PFSK-1 (cell line): Measurements from ENCODE around the gene BEST1.

Experiments used
- FOXP2 ChIP-seq: optimal IDR thresholded peaks from 2 replicates; pipeline ENCODE3; 2011; ENCODE audit warnings: borderline replicate concordance, control low read depth, inconsistent platforms; ENCODE audit not compliant: insufficient read depth; ENCODE audit errors: extremely low read length, extremely low read depth
- POLR2AphosphoS5 ChIP-seq: IDR thresholded peaks from 2 replicates; pipeline ENCODE4 v1.6.1; 2012; ENCODE audit warnings: low read depth, mild to moderate bottlenecking, control low read depth, low read length, moderate library complexity
- REST ChIP-seq, 2 experiments: IDR thresholded peaks; 2 replicates each; pipeline versions ENCODE4 v1.6.1 to v1.8.0; 2011 to 2012; ENCODE audit warnings: low read depth in 2 of 2, low read length in 2 of 2, control low read depth in 1 of 2, inconsistent platforms in 1 of 2, mild to moderate bottlenecking in 1 of 2, moderate library complexity in 1 of 2; ENCODE audit not compliant: insufficient read depth in 1 of 2
- SIN3A ChIP-seq: IDR thresholded peaks from 2 replicates; pipeline ENCODE4 v1.6.1; 2012; ENCODE audit warnings: mild to moderate bottlenecking, low read length, moderate library complexity, borderline replicate concordance; ENCODE audit not compliant: insufficient read depth
- TAF1 ChIP-seq: IDR thresholded peaks from 2 replicates; pipeline ENCODE4 v1.6.1; 2012; ENCODE audit warnings: low read length, control low read depth, borderline replicate concordance; ENCODE audit not compliant: insufficient read depth

Gene BEST1

GRCh38 chr11:61972112-61972671 lies 22.0 kb downstream of the BEST1 start:
- TF ChIP-seq SIN3A: no peak
- TF ChIP-seq FOXP2: no peak
- TF ChIP-seq TAF1: no peak
- TF ChIP-seq REST (IDR thresholded peaks at IDR 0.05; ENCODE audit: insufficient read depth in 1 of 2, low read depth in 2 of 2, low read length in 2 of 2): no peak
- TF ChIP-seq POLR2AphosphoS5: no peak

- TF ChIP-seq SIN3A (no peak), FOXP2 (no peak), POLR2AphosphoS5 (no peak), REST (IDR thresholded peaks at IDR 0.05; ENCODE audit: insufficient read depth in 1 of 2, low read depth in 2 of 2, low read length in 2 of 2) (no peak), TAF1 (no peak)
These were observed 22.7 kb downstream of the BEST1 start for GRCh38 chr11:61972672-61973475.

GRCh38 chr11:61973476-61974162 lies 23.5 kb downstream of the BEST1 start:
- no peak for TF ChIP-seq POLR2AphosphoS5
- no peak for TF ChIP-seq FOXP2
- no peak for TF ChIP-seq SIN3A
- TF ChIP-seq REST (IDR thresholded peaks at IDR 0.05; ENCODE audit: insufficient read depth in 1 of 2, low read depth in 2 of 2, low read length in 2 of 2): no peak
- TF ChIP-seq TAF1: no peak

GRCh38 chr11:61974766-61975631 lies 24.8 kb downstream of the BEST1 start:
- TF ChIP-seq TAF1 (no peak), POLR2AphosphoS5 (no peak), FOXP2 (no peak), REST (IDR thresholded peaks at IDR 0.05; ENCODE audit: insufficient read depth in 1 of 2, low read depth in 2 of 2, low read length in 2 of 2) (no peak), SIN3A (no peak)
